Peyer's patch (tissue), 4 donors: ENCODE results near the gene OR52N5. TPM values are rescaled to one million over a fixed set of nuclear protein-coding genes. Genes with fewer than 3 reads are reported as not detected.

ENCODE experiments used
- DNase-seq, 3 donors: peaks; one replicate each; pipeline ENCODE4 v3.0.0-alpha.2; 2017 to 2019
- H3K27ac ChIP-seq, 4 donors: fragments of 200-600 bp; sonication (generic); one replicate each; pipeline ENCODE4 v1.5.1; 2016 to 2019
- H3K27me3 ChIP-seq, 2 donors: fragments of 200-600 bp; sonication (generic); one replicate each; pipeline ENCODE4 v1.5.1; 2019
- H3K36me3 ChIP-seq, 3 donors: fragments of 200-600 bp; sonication (generic); one replicate each; pipeline ENCODE4 v1.5.1; 2016 to 2019
- H3K4me1 ChIP-seq, 4 donors: fragments of 200-600 bp; sonication (generic); one replicate each; pipeline ENCODE4 v1.5.1; 2016 to 2019
- H3K4me3 ChIP-seq, 4 donors: fragments of 200-600 bp; sonication (generic); 1 replicate in 3 of 4; 2 replicates in 1 of 4; pipeline ENCODE4 v1.5.1; 2016 to 2019; ENCODE audit warnings: mild to moderate bottlenecking in 1 of 4
- H3K9me3 ChIP-seq, 4 donors: fragments of 200-600 bp; sonication (generic); one replicate each; pipeline ENCODE4 v1.5.1; 2016 to 2019; ENCODE audit warnings: mild to moderate bottlenecking in 1 of 4
- POLR2A ChIP-seq, 2 donors: fragments of 450-650 bp; IDR thresholded peaks; one replicate each; pipeline ENCODE4 v1.5.1; 2017; ENCODE audit warnings: antibody characterized with exemption in 2 of 2, mild to moderate bottlenecking in 2 of 2, moderate library complexity in 2 of 2
- total RNA-seq, 4 donors: library from RNA; depleted of rRNA; stranded (reverse); fragments of >200 nt; gene quantifications; one replicate each; pipeline ENCODE4 v1.1.0, GENCODE V29; 2016
- TF ChIP-seq, protein P1 (sequence below), 6 experiments: fragments of 450-650 bp in 4 of 6; fragments of 200-600 bp in 2 of 6; sonication (generic) in 1 of 6; IDR thresholded peaks; one replicate each; pipeline ENCODE4 v1.5.1; 2017 to 2019; ENCODE audit warnings: antibody characterized with exemption in 6 of 6, mild to moderate bottlenecking in 3 of 6, moderate library complexity in 1 of 6

The OR52N5 gene
- total RNA-seq, 4 donors from 2014 or later, result not detected

DNA sequence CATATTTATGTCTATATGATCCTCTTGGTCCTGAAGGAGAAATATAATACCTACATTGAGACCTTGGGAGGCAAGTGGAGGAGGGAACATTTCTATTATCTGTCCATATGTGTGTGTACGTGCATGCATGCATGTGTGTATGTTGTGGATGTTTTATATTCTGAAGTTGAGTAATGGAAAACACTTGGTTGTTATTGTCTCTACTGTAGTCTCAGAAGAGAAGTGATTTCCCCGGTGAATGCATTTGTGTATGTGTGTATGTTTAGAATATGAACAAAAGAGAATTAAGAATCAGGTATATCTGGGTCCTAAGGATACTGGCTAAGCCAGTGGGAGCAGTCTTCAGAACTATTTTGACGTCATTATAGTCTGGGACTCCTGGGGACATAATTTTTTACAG is 8.0 kb upstream of the OR52N5 start, which contains the start of gene OR52N1:
Gene OR52N1 (minus strand): TSS at position 101 of the 400 bp plus-strand sequence. CDS start 2,449 bp downstream, outside the sequence.
- DNase-seq, result no peak
- H3K27me3 ChIP-seq, result no peaks in the 10 kb centered on the region
- H3K27ac ChIP-seq, result no peak within 1 kb of the TSS
- H3K4me1 ChIP-seq, result no peaks in the 10 kb centered on the region
- H3K4me3 ChIP-seq, result no peak within 1 kb of the TSS
- TF ChIP-seq, protein P1, sequence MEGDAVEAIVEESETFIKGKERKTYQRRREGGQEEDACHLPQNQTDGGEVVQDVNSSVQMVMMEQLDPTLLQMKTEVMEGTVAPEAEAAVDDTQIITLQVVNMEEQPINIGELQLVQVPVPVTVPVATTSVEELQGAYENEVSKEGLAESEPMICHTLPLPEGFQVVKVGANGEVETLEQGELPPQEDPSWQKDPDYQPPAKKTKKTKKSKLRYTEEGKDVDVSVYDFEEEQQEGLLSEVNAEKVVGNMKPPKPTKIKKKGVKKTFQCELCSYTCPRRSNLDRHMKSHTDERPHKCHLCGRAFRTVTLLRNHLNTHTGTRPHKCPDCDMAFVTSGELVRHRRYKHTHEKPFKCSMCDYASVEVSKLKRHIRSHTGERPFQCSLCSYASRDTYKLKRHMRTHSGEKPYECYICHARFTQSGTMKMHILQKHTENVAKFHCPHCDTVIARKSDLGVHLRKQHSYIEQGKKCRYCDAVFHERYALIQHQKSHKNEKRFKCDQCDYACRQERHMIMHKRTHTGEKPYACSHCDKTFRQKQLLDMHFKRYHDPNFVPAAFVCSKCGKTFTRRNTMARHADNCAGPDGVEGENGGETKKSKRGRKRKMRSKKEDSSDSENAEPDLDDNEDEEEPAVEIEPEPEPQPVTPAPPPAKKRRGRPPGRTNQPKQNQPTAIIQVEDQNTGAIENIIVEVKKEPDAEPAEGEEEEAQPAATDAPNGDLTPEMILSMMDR (IDR thresholded peaks at IDR 0.05), result no peak
- no peak for TF ChIP-seq POLR2A (IDR thresholded peaks at IDR 0.05)
- H3K36me3 ChIP-seq, result no peaks in the 10 kb centered on the region
- no peaks in the 10 kb centered on the region for H3K9me3 ChIP-seq

DNA sequence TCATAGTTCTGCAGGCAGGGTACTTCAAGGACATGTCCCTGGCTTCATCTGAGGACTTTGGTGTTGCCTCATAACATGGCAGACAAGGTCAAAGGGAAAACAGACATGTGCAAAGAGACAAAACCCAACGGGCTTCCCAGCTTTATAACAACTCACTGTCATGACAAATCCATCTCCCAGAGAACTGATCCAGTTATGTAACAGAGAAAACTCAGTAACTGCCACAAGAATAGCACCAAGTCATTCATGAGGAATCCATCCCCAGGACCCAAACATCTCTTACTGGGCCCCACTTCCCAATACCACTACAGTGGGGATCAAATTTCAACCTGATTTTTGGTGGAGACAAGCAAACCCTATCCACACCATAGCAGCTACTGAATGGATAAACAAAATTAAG is 16.1 kb downstream of the OR52N5 start:
- no peaks in the 10 kb centered on the region for H3K9me3 ChIP-seq
- H3K36me3 ChIP-seq, result no peaks in the 10 kb centered on the region
- no peak overlapping the region for H3K27ac ChIP-seq
- H3K27me3 ChIP-seq, result no peaks in the 10 kb centered on the region
- TF ChIP-seq POLR2A (IDR thresholded peaks at IDR 0.05), result no peak
- TF ChIP-seq, protein P1 (IDR thresholded peaks at IDR 0.05), result no peak
- no peak for DNase-seq
- no peaks in the 10 kb centered on the region for H3K4me1 ChIP-seq
- H3K4me3 ChIP-seq, result no peak overlapping the region

DNA sequence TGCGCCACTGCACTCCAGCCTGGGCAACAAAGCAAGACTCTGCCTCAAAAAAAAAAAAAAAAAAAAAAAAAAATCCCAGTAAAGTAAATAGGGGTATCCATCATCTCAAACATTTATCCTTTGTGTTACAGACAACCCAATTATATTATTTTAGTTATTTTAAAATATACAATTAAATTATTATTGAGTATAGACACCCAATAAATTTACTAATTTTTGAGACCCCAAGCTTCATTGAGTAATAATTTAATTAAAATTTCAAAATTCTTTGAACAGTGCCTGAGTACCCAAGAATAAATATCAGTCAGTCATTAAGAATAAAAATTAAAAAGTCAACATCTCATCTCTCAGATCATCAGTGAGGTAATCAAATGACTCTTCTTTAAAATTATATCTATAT is 29.2 kb downstream of the OR52N5 start, which contains the start of gene OR52N4:
Gene OR52N4 (plus strand): TSS at position 301 of the 400 bp plus-strand sequence. CDS start 498 bp downstream, outside the sequence.
- no peak within 1 kb of the TSS for H3K27ac ChIP-seq
- no peak within 1 kb of the TSS for H3K4me3 ChIP-seq
- DNase-seq, result no peak
- no peaks in the 10 kb centered on the region for H3K27me3 ChIP-seq
- H3K36me3 ChIP-seq, result no peaks in the 10 kb centered on the region
- no peak for TF ChIP-seq POLR2A (IDR thresholded peaks at IDR 0.05)
- TF ChIP-seq, protein P1 (IDR thresholded peaks at IDR 0.05), result no peak
- no peaks in the 10 kb centered on the region for H3K4me1 ChIP-seq
- H3K9me3 ChIP-seq, result no peaks in the 10 kb centered on the region

DNA sequence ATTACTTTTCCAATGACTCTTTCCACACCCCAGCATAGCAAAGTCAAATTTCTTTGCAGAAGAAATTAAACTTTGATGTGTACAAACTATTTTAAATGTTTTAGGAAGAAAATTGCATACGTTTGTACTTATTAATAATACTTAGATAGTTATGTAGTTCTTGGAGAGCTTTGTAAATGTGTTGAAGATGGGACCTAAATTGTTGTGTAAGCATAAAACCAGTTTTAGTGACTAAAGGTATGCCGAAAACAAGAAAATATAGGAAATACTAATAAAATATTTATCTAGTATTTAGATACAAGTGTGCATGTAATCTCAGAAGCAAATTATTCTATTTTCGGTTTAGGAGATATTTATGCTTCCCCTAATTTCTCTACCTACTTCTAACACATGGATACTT is 33.3 kb downstream of the OR52N5 start:
- Histone ChIP-seq H3K4me1 (no peaks in the 10 kb centered on the region), H3K36me3 (no peaks in the 10 kb centered on the region), H3K27ac (no peak overlapping the region), H3K27me3 (no peaks in the 10 kb centered on the region), H3K4me3 (no peak overlapping the region), H3K9me3 (no peaks in the 10 kb centered on the region)
- DNase-seq, result no peak
- TF ChIP-seq POLR2A (IDR thresholded peaks at IDR 0.05), result no peak
- TF ChIP-seq, protein P1 (IDR thresholded peaks at IDR 0.05), result no peak

DNA sequence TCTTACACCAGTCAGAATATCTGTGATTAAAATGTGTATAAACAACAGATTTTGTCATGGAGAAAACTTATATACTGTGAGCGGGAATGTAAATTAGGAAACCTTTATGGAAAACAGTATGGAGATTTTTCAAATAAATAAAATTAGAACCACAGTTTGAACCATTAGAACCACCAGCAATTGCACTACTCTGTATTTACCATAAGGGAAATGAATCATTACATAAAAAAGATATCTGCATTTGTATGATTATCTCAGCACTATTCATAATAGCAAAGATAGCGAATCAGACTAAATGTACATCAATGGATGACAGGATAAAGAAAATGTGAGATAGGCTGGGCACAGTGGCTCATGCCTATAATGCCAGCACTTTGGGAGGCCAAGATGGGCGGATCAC is 36.5 kb downstream of the OR52N5 start:
- Histone ChIP-seq H3K36me3 (no peaks in the 10 kb centered on the region), H3K4me3 (no peak overlapping the region), H3K27ac (no peak overlapping the region), H3K9me3 (peaks cover 0 to under 1% (median 0%) of the 10 kb centered on the region in 4 donors), H3K27me3 (no peaks in the 10 kb centered on the region), H3K4me1 (no peaks in the 10 kb centered on the region)
- no peak for DNase-seq
- TF ChIP-seq, protein P1 (IDR thresholded peaks at IDR 0.05), result no peak

DNA sequence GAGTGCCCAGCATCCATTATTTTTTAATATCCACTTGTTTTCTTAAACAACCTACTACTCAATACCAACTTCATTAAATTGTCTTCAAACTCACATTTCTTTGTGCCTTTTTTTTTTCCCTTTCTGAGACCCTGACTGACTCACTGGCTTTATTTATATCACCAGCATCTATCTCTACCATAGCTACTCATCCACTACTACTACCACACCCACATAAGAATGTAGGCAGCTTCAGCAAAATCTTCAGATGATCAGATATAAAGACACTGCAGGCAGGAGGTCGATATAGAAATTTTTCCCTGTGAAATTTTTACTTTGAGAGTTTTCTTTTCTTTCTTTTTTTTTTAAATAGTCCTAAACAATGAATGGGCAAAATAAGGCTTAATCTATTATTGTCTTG is 44.7 kb downstream of the OR52N5 start:
- Histone ChIP-seq H3K27me3 (no peaks in the 10 kb centered on the region), H3K4me3 (no peak overlapping the region), H3K9me3 (peaks cover 0 to 5% (median 0%) of the 10 kb centered on the region in 4 donors), H3K27ac (no peak overlapping the region), H3K4me1 (no peaks in the 10 kb centered on the region), H3K36me3 (no peaks in the 10 kb centered on the region)
- no peak for DNase-seq
- TF ChIP-seq POLR2A (IDR thresholded peaks at IDR 0.05), result no peak
- TF ChIP-seq, protein P1 (IDR thresholded peaks at IDR 0.05), result no peak
